K562 (cell line): Measurements from ENCODE around the gene C22orf39. TPM values are rescaled to one million over a fixed set of nuclear protein-coding genes. Genes with fewer than 3 reads are reported as not detected.

Source experiments
- EZH2 ChIP-seq: IDR thresholded peaks from 2 replicates; pipeline ENCODE4 v1.6.1; 2012; ENCODE audit warnings: low read depth, mild to moderate bottlenecking, inconsistent platforms, low read length, borderline replicate concordance
- FOS ChIP-seq: IDR thresholded peaks from 3 replicates; pipeline ENCODE4 v1.6.1; 2011; ENCODE audit not compliant: insufficient read length; ENCODE audit errors: extremely low read depth
- NCOR1 ChIP-seq: fragments of 450-650 bp; IDR thresholded peaks from 2 replicates; pipeline ENCODE4 v1.6.1; 2016; ENCODE audit warnings: mild to moderate bottlenecking, moderate library complexity
- POLR2G ChIP-seq: fragments of 200-400 bp; formaldehyde crosslinking; IDR thresholded peaks from 2 replicates; pipeline ENCODE4 v1.6.1; 2017; ENCODE audit warnings: low read depth, mild to moderate bottlenecking, antibody characterized with exemption, low read length, moderate library complexity
- PTTG1 ChIP-seq: fragments of 450-650 bp; IDR thresholded peaks from 2 replicates; pipeline ENCODE4 v1.6.1; 2016; ENCODE audit warnings: low read depth, mild to moderate bottlenecking, missing genetic modification characterization, missing compliant biosample characterization
- SMARCA4 ChIP-seq: fragments of 450-650 bp; IDR thresholded peaks from 2 replicates; pipeline ENCODE4 v1.6.1; 2016
- TBL1XR1 ChIP-seq, 2 experiments: IDR thresholded peaks; 2 replicates each; pipeline ENCODE4 v1.6.1; 2012; ENCODE audit warnings: improper control_type of control experiment in 2 of 2, low read length in 2 of 2, mild to moderate bottlenecking in 1 of 2
- TGIF2 ChIP-seq: sonication (generic); formaldehyde crosslinking; IDR thresholded peaks from 2 replicates; pipeline ENCODE4 v1.8.1; 2022; ENCODE audit warnings: mild to moderate bottlenecking, missing genetic modification reagents, moderate library complexity
- U2AF1 ChIP-seq: fragments of 200-400 bp; formaldehyde crosslinking; optimal IDR thresholded peaks from 2 replicates; pipeline ENCODE3; 2017; ENCODE audit warnings: mild to moderate bottlenecking, low read depth, low read length, moderate library complexity
- ZFPM2 ChIP-seq: fragments of 250-450 bp; sonication (Bioruptor Pico); IDR thresholded peaks from 2 replicates; pipeline ENCODE4 v1.5.1; 2022; ENCODE audit warnings: mild to moderate bottlenecking
- ZNF12 ChIP-seq: sonication (generic); formaldehyde crosslinking; IDR thresholded peaks from 2 replicates; pipeline ENCODE4 v1.4.0; 2020; ENCODE audit warnings: mild to moderate bottlenecking, missing genetic modification reagents
- ZNF134 ChIP-seq: fragments of 250-450 bp; sonication (Bioruptor Pico); conservative IDR thresholded peaks from 2 replicates; pipeline ENCODE4 v1.4.0; 2020
- ZNF445 ChIP-seq: fragments of 250-450 bp; sonication (Bioruptor Pico); IDR thresholded peaks from 2 replicates; pipeline ENCODE4 v1.4.0; 2020; ENCODE audit warnings: low read depth, mild to moderate bottlenecking, moderate library complexity
- polyA plus RNA-seq, 8 experiments: library from polyadenylated mRNA; depleted of rRNA in 4 of 8; stranded (reverse) in 5 of 8; unstranded in 3 of 8; fragments of >200 nt; fragmentation: Nextera tagmentation in 2 of 8; fragmentation: Illumina TruSeq in 1 of 8; extraction: Ambion mirVana in 2 of 8; extraction: Trizol in 1 of 8; gene quantifications; 2 replicates each; pipeline versions ENCODE4 v1.2.1 to v1.2.3, GENCODE V29; 2011 to 2014; ENCODE audit warnings: inconsistent platforms in 1 of 8, missing spikeins in 1 of 8
- total RNA-seq, 7 experiments: library from RNA; depleted of rRNA in 6 of 7; stranded (reverse); fragments of >200 nt in 6 of 7; fragmentation: Illumina TruSeq in 2 of 7; extraction: Trizol in 2 of 7; gene quantifications; 2 replicates each; pipeline versions ENCODE4 v1.2.1 to v1.2.3, GENCODE V29; 2011 to 2021; ENCODE audit warnings: low replicate concordance in 1 of 7
- TF ChIP-seq, protein P1 (sequence below), 2 experiments: fragments of 450-650 bp; IDR thresholded peaks; 2 replicates each; pipeline ENCODE4 v1.6.1; 2016
- TF ChIP-seq, protein P2 (sequence below): fragments of 450-650 bp; formaldehyde crosslinking; conservative IDR thresholded peaks from 2 replicates; pipeline ENCODE4 v1.4.0; 2022; ENCODE audit warnings: mild to moderate bottlenecking, missing genetic modification characterization
- TF ChIP-seq, protein P3 (sequence below): sonication (generic); formaldehyde crosslinking; IDR thresholded peaks from 2 replicates; pipeline ENCODE4 v1.8.0; 2022; ENCODE audit warnings: mild to moderate bottlenecking, missing genetic modification reagents
- TF ChIP-seq, protein P4 (sequence below): fragments of 250-450 bp; sonication (Bioruptor Pico); IDR thresholded peaks from 2 replicates; pipeline ENCODE4 v1.4.0; 2020; ENCODE audit warnings: mild to moderate bottlenecking
- TF ChIP-seq, protein P5 (sequence below): sonication (generic); formaldehyde crosslinking; IDR thresholded peaks from 2 replicates; pipeline ENCODE4 v1.8.0; 2022; ENCODE audit warnings: mild to moderate bottlenecking, missing genetic modification reagents

The C22orf39 gene
- total and polyA plus RNA-seq, 9 of the 15 experiments (the other 6 are each of a cell fraction or from before 2014, with no cell fraction given), result 20.4 to 139 (median 66.8) TPM

DNA sequence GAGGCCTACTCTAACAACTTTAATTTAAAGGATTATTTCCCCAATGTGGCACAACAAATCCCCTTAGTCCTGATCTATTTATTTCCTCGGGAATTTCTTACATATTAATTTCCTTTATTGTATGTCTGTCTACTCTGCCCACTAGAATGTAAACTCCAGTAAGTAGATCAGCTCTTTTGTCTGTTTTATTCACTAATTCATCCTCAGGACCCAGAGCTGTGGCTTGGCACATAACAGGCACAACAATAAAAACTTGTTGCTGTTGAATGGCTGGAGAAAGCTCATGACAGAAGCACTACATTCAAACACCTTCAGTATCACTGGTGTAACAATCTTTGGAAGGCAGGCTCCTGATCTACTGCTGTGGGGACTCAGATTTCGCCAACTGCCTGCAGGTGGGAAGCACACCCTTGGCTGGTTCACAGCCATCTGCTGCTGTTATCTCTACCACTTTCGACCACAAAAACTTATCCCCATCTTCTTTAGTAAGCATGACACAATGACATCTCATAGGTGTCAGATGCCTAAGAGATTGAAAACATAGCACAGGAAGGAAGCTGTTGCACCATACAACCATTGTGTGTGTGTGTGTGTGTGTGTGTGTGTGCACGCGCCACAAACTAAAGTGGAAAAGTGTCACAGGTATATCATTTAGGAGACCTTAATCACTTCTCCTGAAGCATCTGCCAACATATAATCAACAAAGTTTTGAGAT is 27.9 kb downstream of the C22orf39 start (continued):
- TF ChIP-seq, protein P1, sequence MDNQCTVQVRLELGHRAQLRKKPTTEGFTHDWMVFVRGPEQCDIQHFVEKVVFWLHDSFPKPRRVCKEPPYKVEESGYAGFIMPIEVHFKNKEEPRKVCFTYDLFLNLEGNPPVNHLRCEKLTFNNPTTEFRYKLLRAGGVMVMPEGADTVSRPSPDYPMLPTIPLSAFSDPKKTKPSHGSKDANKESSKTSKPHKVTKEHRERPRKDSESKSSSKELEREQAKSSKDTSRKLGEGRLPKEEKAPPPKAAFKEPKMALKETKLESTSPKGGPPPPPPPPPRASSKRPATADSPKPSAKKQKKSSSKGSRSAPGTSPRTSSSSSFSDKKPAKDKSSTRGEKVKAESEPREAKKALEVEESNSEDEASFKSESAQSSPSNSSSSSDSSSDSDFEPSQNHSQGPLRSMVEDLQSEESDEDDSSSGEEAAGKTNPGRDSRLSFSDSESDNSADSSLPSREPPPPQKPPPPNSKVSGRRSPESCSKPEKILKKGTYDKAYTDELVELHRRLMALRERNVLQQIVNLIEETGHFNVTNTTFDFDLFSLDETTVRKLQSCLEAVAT (IDR thresholded peaks at IDR 0.05), result peak; percentile 60 to 95; a peak in 3 of 4 replicates
- TF ChIP-seq, protein P2, sequence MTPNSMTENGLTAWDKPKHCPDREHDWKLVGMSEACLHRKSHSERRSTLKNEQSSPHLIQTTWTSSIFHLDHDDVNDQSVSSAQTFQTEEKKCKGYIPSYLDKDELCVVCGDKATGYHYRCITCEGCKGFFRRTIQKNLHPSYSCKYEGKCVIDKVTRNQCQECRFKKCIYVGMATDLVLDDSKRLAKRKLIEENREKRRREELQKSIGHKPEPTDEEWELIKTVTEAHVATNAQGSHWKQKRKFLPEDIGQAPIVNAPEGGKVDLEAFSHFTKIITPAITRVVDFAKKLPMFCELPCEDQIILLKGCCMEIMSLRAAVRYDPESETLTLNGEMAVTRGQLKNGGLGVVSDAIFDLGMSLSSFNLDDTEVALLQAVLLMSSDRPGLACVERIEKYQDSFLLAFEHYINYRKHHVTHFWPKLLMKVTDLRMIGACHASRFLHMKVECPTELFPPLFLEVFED (CRISPR knock-in tag), result peak; percentile 41; the same call in 1 of the 2 replicates
- TF ChIP-seq TGIF2, result no peak
- TF ChIP-seq ZNF445 (CRISPR knock-in tag), result peak; percentile 47; the same call in 1 of the 2 replicates
- TF ChIP-seq ZFPM2 (CRISPR knock-in tag), result no peak
- TF ChIP-seq U2AF1, result no peak
- TF ChIP-seq, protein P3, sequence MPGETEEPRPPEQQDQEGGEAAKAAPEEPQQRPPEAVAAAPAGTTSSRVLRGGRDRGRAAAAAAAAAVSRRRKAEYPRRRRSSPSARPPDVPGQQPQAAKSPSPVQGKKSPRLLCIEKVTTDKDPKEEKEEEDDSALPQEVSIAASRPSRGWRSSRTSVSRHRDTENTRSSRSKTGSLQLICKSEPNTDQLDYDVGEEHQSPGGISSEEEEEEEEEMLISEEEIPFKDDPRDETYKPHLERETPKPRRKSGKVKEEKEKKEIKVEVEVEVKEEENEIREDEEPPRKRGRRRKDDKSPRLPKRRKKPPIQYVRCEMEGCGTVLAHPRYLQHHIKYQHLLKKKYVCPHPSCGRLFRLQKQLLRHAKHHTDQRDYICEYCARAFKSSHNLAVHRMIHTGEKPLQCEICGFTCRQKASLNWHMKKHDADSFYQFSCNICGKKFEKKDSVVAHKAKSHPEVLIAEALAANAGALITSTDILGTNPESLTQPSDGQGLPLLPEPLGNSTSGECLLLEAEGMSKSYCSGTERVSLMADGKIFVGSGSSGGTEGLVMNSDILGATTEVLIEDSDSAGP (CRISPR knock-in tag), result peak; percentile 31; the same call in 1 of the 2 replicates
- no peak for TF ChIP-seq NCOR1
- TF ChIP-seq FOS, result no peak
- TF ChIP-seq ZNF134, result 0 out of 2 replicates have a peak, but pooled peaks have one; percentile 7
- TF ChIP-seq SMARCA4, result peak; percentile 80
- TF ChIP-seq EZH2, result no peak
- TF ChIP-seq TBL1XR1 (IDR thresholded peaks at IDR 0.05; ENCODE audit: low read length in 2 of 2), result peak; percentile 93 to 97
- no peak for TF ChIP-seq PTTG1 (tag)
- TF ChIP-seq POLR2G, result no peak
- no peak for TF ChIP-seq ZNF12 (CRISPR knock-in tag)
- TF ChIP-seq, protein P4, sequence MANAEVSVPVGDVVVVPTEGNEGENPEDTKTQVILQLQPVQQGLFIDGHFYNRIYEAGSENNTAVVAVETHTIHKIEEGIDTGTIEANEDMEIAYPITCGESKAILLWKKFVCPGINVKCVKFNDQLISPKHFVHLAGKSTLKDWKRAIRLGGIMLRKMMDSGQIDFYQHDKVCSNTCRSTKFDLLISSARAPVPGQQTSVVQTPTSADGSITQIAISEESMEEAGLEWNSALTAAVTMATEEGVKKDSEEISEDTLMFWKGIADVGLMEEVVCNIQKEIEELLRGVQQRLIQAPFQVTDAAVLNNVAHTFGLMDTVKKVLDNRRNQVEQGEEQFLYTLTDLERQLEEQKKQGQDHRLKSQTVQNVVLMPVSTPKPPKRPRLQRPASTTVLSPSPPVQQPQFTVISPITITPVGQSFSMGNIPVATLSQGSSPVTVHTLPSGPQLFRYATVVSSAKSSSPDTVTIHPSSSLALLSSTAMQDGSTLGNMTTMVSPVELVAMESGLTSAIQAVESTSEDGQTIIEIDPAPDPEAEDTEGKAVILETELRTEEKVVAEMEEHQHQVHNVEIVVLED, result 0 out of 2 replicates have a peak, but pooled peaks have one; percentile 20
- TF ChIP-seq, protein P5, sequence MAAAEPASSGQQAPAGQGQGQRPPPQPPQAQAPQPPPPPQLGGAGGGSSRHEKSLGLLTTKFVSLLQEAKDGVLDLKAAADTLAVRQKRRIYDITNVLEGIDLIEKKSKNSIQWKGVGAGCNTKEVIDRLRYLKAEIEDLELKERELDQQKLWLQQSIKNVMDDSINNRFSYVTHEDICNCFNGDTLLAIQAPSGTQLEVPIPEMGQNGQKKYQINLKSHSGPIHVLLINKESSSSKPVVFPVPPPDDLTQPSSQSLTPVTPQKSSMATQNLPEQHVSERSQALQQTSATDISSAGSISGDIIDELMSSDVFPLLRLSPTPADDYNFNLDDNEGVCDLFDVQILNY, result peak; percentile 51
